Activated gamma-delta T cell treated with anti-CD3 and anti-CD28 coated beads, Interleukin-2, amount 50 U/mL, for 16 hours (primary cell): ENCODE measurements around the gene SLC36A4.
"Not testable (repeated sequence)": the region's sequence is repeated elsewhere in the genome, so short reads cannot be mapped to it uniquely, and the experiment has no call there.

Source experiments
- DNase-seq: peaks from one replicate; pipeline ENCODE4 v3.0.0-alpha.2; 2020; ENCODE audit warnings: low read depth

SLC36A4 gene

GRCh38 chr11:93122535-93123235 is 75.1 kb downstream of the SLC36A4 start:
- DNase-seq, result no peak

GRCh38 chr11:93118276-93118675 is 79.5 kb downstream of the SLC36A4 start:
- DNase-seq, result no peak

- no peak for DNase-seq
These were observed 80.2 kb downstream of the SLC36A4 start for GRCh38 chr11:93117565-93117964.

GRCh38 chr11:93116641-93117441 is 81.0 kb downstream of the SLC36A4 start:
- no peak for DNase-seq

GRCh38 chr11:93114304-93114703 is 83.5 kb downstream of the SLC36A4 start:
- DNase-seq, result no peak

- DNase-seq, result no peak
These were observed 84.0 kb downstream of the SLC36A4 start for GRCh38 chr11:93113824-93114223.

GRCh38 chr11:93111147-93111546 is 86.6 kb downstream of the SLC36A4 start:
- DNase-seq, result not testable (repeated sequence)

GRCh38 chr11:93100211-93100610 is 97.6 kb downstream of the SLC36A4 start:
- DNase-seq, result no peak

GRCh38 chr11:93099806-93100205 is 98.0 kb downstream of the SLC36A4 start:
- no peak for DNase-seq
